NCI-H2107 (cell line): ENCODE results near the gene ICAM4.
"Not testable (repeated sequence)": the region's sequence is repeated elsewhere in the genome, so short reads cannot be mapped to it uniquely, and the experiment has no call there.

Experiments
- DNase-seq: peaks from one replicate; lab custom pipeline; 2025; lab: John Stamatoyannopoulos, UW

ICAM4 gene, protein sequence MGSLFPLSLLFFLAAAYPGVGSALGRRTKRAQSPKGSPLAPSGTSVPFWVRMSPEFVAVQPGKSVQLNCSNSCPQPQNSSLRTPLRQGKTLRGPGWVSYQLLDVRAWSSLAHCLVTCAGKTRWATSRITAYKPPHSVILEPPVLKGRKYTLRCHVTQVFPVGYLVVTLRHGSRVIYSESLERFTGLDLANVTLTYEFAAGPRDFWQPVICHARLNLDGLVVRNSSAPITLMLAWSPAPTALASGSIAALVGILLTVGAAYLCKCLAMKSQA

DNA sequence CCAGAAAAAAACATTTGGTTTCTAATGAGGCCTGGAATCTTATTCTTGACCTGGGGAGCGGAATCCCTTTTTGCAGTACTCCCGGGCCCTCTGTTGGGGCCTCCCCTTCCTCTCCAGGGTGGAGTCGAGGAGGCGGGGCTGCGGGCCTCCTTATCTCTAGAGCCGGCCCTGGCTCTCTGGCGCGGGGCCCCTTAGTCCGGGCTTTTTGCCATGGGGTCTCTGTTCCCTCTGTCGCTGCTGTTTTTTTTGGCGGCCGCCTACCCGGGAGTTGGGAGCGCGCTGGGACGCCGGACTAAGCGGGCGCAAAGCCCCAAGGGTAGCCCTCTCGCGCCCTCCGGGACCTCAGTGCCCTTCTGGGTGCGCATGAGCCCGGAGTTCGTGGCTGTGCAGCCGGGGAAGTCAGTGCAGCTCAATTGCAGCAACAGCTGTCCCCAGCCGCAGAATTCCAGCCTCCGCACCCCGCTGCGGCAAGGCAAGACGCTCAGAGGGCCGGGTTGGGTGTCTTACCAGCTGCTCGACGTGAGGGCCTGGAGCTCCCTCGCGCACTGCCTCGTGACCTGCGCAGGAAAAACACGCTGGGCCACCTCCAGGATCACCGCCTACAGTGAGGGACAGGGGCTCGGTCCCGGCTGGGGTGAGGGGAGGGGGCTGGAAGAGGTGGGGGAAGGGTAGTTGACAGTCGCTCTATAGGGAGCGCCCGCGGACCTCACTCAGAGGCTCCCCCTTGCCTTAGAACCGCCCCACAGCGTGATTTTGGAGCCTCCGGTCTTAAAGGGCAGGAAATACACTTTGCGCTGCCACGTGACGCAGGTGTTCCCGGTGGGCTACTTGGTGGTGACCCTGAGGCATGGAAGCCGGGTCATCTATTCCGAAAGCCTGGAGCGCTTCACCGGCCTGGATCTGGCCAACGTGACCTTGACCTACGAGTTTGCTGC is at the start of gene ICAM4:
Gene ICAM4 (plus strand): TSS at position 153 of the 935 bp plus-strand sequence. CDS start 58 bp downstream, at position 211.
- DNase-seq = no peak

DNA sequence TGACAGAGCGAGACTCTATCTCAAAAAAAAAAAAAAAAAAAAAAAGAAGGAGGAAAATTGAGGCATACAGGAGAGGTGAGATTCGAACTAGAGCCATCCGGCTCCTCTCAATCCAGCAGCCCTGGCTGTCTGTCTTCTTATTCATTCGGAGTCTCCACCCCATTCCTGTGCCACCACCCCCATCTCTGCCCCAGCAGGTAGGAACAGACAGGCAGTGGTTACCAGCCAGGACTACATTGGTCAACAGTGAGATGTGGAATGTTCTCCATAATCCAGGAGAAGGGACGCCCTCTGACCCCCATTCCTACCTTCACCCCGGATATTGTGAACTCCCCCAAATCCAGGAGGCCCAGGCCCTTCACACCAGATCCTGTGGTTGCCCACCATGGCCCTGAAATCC is 49.1 kb upstream of the ICAM4 start:
- no peak for DNase-seq

DNA sequence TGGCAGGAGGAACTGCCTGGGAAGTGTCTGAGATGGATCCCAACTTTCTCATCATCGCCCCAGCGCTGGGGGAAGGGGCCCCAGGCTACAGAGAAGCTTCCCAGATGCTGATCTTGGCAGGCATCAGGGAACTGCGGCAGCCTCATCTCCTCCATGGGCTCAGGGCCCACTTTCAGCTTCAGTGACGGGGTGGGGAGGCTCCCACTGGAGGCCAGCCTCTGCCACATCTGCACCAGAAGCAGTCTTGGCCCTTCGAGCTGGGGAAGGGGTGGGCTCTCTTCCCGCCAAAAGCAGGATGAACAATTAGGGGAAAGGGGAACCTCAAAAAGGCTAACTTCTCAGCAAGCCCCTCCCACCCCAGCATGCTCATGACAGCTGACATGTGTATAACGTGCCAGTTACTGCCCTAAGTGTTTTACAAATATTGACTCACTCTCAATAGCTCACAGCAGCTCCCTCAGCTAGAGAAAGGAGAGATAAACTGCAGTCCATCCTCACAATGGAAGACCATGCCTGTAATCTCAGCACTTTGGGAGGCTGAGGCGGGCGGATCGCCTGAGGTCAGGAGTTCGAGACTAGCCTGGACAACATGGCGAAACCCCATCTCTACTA is 48.5 kb upstream of the ICAM4 start:
- peak; percentile 29 for DNase-seq

DNA sequence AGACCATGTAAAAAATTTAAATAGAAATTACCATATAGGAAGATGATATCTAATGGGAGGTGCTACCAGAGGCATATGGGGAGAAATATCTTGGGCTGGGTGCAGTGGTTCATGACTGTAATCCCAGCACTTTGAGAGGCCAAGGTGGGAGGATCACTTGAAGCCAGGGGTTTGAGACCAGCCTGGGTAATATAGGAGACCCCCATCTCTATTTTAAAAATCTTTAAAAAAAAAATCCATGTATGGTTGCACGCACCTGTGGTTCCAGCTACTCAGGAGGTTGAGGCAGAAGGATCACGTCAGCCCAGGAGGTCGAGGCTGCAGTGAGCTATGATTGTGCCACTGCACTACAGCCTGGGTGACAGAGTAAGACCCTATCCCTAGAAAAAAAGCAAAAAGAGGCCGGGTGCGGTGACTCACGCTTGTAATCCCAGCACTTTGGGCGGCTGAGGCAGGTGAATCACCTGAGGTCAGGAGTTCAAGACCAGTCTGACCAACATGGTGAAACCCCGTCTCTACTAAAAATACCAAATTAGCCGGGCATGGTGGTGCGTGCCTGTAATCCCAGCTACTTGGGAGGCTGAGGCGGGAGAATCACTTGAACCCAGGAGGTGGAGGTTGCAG is 44.8 kb upstream of the ICAM4 start:
- not testable (repeated sequence) for DNase-seq

DNA sequence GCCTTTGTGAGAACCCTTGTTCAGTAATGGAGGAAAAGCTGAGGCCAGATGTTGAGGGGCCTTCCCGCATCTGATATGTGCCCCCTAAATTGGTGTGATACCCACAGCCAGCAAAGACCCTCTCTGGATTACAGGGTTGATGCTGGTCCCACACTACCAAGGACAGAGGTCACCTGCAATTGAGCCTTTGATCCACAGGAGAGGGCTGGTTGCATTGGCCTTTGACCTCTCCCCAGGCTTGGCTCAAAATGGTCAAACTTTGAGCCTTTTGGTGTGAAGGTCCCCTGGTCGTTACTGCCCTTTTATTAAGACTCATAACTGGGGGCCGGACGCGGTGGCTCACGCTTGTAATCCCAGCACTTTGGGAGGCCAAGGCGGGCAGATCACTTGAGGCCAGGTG is 43.1 kb upstream of the ICAM4 start:
- no peak for DNase-seq

DNA sequence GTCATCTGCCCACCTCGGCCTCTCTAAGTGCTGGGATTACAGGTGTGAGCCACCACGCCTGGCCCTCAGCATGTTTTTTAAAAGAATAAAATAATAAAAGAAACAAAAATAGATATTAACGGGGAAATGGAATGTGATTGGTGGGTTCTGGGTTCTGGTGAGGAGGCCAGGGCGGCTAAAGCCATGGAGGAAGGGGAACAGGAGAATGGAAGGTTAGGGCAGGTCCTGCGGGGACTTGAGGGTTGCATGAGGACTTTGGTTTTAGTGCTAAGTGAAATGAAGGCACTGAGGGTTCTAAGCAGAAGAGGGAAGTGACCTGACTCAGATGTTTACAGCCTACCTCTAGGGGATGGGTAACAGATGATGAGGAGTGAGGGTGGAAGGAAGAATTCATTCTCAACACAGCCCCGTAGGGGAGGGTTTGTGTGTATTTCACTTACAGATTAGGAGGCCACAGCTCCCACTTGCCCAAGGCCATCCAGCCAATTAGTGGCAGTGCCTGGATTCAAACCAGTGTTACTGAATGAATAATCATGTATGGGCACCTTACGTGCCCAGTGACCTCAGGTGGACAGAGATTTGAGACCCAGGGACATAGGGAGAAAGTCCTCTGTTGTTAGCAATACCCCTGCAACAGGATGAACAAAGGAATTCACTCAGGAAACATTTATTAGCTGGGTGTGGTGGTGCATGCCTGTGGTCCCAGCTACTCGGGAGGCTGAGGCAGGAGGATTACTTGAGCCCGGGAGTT is 41.4 kb upstream of the ICAM4 start:
- DNase-seq = no peak

DNA sequence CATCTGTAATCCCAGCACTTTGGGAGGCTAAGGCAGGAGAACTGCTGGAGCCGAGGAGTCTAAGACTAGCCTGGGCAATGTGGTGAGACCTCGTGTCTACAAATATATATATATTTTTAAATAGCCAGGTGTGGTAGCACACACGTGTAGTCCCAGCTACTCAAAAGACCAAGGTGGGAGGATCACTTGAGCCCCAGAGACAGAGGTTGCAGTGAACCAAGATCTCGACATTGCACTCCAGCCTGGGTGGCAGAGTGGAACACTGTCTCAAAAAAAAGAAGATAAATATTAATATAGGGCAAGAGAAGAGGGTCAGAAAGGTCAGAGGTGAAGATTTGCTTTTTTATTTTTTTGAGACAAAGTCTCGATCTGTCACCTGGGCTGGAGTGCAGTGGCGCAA is 40.2 kb upstream of the ICAM4 start:
- no peak for DNase-seq

DNA sequence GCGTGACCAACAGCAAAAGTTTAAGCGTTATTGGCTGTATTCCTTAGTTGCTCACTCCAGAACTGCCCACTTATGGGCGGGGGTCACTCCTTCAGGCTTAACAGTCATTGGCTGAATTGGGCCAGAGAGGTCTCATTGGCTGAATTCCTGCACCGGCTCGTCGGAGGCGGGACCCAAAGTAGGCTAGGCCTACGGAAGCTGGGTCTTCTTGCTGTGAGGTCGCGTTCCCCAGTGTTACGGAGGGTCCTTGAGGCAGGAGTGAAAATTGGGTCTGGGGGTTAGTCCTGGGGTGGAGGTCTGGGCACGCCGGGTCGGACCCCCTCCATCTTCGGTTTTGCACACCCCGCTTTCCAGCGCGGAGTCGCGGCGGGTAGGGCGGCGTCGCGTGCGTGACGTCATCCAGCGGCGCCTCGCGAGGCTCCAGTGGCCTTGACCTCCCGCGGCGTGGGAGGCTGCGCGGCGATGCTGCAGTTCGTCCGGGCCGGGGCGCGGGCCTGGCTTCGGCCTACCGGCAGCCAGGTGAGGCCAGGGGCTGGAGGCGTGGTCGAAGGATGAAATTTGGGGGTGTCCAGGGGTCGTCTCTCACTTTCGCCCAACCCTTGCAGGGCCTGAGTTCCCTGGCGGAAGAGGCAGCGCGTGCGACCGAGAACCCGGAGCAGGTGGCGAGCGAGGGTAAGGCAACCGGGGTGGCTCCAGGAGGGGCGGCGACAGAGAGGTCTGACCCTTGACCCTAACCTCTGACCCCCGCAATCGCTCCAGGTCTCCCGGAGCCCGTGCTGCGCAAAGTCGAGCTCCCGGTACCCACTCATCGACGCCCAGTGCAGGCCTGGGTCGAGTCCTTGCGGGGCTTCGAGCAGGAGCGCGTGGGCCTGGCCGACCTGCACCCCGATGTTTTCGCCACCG is 34.7 kb upstream of the ICAM4 start, which contains the start of gene MRPL4:
Gene MRPL4 (plus strand): TSS at position 423 of the 903 bp plus-strand sequence. CDS start 40 bp downstream, at position 463.
- DNase-seq = peak; percentile 89

DNA sequence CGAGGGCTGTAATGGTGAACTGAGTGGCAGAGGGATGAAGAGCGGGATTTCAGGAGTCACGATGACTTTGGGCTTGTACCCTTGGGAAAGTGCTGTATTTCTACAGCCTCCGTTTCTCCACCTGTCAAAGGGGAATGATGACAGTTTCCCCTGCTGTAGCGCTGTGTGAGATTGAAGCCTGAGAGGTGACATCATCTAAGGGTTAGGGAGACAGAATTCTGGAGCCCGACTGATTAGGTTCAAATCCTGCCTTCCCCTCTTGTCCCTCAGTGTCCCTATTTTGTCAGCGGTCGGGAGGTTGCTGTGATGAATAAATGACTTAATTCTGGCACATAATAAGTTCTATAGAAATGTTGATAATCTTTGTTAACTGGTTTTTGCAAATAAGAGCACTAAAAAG is 34.0 kb upstream of the ICAM4 start:
- DNase-seq = no peak

DNA sequence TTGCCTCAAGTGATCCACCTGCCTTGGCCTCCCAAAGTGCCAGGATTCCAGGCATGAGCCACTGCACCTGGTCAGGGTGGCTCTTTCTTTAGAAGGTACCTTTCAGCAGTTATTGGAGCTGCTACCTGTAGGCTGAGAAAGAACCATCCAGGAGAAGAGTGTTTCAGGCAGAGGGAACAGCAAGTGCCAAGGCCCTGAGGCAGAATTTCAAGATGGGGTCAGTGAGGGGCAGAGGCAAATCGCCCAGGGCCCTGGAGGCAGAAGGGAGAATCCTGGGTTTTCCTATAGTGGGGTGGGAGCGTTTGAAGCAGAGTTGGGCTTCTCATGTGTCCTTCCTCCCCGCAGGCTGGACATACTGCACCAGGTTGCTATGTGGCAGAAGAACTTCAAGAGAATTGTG is 32.5 kb upstream of the ICAM4 start:
- DNase-seq = no peak

DNA sequence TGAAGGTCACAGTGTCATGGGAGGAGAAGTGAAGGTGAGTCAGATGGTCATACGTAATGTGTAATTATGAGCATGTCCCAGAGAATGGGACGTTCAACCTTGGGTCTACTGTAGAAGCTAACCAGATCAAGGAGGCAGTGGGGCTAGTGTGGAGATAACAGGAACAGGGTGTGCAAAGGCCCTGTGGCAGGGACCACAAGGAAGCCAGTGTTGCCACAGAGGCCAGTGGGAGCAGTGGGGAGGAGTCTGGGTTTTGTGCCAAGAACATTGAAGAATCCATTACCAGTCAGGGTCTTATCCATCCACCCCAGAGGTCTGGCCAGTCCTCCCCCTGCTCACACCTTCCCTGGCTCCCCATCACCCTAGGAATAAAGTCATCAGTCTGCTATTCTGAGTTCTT is 31.4 kb upstream of the ICAM4 start:
- DNase-seq = no peak

DNA sequence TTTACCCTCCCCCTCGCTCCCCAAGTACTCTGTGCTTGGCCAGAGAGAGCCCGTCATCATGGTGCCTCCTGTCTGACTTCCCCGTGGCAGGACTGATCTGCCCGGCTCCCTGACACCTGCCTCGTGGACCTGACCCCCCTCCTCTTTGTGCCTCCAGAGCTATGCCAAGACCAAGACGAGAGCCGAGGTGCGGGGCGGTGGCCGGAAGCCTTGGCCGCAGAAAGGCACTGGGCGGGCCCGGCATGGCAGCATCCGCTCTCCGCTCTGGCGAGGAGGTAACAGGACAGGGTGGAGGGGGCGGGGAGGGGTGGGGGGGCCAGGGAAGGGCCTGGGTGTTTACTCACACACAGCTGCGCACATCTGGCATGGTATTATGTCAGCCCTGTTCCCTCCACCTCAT is 30.2 kb upstream of the ICAM4 start:
- DNase-seq = no peak

DNA sequence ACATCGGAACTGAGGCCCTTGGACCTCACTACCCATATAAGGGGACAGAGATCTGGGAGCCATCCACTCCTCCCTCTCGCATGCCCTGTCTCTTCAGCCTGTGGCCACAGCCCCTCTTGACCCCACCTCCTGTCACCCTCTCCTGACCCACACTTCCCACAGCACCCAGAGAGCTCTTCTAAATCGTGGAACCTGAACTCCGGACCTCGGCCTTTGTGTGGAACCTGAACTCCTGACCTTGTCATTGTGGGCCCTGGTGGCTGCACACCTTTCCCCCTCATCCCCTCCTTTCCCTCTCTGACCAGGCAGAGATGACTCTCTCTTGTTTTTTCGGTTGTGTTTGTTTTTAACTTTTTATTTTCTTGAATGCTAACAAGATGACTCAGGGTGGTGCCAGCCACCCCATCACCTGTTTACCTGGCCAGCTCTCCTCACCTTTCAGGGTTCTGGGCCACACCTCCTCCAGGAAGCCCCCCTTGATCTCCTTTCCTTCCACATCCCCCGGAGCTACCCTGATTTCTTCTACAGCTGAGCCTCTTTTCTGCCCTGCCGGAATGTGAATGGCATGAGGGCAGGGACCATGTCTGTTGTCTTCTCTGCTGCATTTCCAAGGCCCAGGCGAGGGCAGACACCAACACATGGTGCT is 29.7 kb upstream of the ICAM4 start:
- DNase-seq = no peak

DNA sequence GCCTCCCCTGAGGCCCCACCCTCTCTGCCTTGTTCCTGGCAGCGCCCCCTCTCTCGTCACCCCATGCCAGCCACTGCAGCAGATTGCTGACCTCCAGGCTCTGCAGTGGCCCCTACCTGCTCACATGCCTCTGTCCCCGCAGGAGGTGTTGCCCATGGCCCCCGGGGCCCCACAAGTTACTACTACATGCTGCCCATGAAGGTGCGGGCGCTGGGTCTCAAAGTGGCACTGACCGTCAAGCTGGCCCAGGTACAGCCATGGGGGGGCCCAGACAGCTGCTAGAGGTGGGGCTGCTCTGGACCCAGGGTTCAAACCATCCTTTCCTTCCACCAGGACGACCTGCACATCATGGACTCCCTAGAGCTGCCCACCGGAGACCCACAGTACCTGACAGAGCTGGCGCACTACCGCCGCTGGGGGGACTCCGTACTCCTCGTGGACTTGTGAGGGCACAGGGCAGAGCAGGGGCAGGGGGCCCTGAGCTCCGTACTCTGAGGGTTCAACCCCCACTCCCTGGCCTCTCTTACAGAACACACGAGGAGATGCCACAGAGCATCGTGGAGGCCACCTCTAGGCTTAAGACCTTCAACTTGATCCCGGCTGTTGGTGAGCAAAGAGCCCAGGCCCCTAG is 28.6 kb upstream of the ICAM4 start:
- no peak for DNase-seq

DNA sequence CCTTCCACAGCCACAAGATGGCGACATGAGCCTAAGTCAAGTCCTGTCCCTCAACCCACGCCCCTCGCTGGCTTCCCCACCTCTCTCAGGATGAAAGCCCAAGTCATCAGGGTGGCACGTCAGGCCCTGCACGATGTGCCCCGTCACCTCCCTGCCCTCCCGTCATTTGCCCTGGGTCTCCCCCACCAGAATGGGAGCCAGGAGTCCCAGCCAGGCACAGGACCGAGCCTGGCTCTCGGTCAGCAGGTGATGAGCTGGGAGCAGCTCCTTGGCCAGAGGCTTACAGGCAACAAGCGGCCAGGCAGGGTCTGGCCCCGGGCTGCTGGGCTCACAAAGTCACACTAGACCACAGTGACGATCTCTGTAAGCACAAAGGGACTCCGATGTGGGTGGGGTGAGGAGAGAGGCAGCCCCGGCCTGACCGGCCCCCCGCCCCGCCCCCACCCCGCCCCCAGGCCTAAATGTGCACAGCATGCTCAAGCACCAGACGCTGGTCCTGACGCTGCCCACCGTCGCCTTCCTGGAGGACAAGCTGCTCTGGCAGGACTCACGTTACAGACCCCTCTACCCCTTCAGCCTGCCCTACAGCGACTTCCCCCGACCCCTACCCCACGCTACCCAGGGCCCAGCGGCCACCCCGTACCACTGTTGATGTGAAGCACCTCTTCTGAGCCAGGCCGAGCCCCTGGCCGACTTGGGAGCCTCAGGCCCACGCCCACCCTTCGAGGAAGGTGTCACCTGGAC is 27.4 kb upstream of the ICAM4 start:
- DNase-seq = no peak

DNA sequence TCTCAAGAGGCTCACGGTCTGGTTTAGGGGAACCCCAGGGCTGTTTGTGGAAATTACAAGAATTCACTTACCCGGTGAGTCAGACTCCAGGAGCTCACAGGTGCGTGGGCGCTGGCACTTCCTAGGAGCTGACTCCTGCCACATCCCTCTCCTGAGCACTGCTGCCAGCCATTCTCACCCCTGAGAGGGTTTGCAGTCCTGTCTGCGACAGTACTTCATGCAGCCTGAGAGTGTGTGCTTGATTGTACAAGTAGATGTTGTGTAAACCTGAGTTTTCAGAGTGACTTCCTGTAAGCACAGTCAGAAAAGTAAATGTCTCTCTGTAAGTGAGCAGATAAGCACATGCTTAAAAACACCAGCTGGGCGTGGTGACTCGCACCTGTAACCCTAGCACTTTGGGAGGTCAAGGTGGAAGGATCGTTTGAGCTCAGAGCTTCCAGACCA is 26.6 kb upstream of the ICAM4 start:
- DNase-seq = no peak

DNA sequence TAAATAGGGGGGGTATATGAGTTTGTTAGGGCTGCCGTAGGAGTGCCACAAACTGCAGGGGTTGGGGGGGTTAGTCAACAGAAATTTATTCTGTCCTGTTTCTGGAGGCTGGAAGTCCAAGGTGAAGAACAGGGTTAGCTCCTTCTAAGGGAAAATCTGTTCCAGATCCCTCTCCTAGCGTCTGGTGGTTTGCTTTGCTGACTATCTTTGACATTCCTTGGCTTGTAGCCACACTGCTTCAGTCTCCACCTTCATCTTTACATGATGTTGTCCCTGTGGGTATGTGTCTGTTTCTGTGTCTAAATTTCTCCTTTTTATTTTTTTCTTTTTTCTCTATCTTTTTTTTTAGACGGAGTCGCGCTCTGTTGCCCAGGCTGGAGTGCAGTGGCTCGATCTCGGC is 24.0 kb upstream of the ICAM4 start:
- DNase-seq = no peak

DNA sequence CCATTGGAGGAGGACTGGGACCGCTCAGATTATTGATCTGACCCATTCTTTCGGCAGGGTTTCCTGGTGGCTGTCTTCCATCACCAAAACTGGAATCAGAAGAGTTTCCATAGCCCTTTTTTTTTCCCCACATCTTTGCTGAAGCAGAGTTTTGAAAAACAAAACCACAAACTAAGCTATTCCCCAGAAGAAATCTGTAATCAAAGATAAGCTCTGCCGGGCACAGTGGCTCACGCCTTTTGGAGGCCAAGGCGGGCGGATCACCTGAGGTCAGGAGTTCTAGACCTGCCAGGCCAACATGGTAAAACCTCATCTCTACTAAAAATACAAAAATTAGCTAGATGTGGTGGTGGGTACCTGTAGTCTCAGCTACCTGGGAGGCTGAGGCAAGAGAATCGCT is 20.0 kb upstream of the ICAM4 start:
- no peak for DNase-seq

DNA sequence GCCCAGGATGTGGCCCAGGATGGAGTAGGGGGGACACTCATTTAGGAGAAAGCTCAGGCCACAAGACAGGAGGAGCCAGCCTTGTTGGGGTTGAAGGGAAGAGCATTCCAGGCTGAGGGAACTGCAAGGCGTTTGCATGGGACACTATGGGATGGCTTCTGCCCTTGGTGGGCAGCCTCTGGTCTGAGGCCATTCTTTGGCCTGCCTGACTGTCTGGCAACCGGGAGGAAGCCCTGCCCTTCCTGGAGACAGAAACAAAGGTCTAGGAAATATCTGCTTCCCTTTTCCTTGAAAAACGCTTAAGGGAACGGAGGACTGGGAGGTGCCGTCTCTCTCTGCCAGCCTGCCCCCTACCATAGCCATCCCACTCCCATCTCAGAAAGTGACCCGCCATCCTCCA is 18.7 kb upstream of the ICAM4 start:
- no peak for DNase-seq
